Measurements from ENCODE around the gene CNOT4.

The CNOT4 gene, protein sequence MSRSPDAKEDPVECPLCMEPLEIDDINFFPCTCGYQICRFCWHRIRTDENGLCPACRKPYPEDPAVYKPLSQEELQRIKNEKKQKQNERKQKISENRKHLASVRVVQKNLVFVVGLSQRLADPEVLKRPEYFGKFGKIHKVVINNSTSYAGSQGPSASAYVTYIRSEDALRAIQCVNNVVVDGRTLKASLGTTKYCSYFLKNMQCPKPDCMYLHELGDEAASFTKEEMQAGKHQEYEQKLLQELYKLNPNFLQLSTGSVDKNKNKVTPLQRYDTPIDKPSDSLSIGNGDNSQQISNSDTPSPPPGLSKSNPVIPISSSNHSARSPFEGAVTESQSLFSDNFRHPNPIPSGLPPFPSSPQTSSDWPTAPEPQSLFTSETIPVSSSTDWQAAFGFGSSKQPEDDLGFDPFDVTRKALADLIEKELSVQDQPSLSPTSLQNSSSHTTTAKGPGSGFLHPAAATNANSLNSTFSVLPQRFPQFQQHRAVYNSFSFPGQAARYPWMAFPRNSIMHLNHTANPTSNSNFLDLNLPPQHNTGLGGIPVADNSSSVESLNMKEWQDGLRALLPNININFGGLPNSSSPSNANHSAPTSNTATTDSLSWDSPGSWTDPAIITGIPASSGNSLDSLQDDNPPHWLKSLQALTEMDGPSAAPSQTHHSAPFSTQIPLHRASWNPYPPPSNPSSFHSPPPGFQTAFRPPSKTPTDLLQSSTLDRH

DNA sequence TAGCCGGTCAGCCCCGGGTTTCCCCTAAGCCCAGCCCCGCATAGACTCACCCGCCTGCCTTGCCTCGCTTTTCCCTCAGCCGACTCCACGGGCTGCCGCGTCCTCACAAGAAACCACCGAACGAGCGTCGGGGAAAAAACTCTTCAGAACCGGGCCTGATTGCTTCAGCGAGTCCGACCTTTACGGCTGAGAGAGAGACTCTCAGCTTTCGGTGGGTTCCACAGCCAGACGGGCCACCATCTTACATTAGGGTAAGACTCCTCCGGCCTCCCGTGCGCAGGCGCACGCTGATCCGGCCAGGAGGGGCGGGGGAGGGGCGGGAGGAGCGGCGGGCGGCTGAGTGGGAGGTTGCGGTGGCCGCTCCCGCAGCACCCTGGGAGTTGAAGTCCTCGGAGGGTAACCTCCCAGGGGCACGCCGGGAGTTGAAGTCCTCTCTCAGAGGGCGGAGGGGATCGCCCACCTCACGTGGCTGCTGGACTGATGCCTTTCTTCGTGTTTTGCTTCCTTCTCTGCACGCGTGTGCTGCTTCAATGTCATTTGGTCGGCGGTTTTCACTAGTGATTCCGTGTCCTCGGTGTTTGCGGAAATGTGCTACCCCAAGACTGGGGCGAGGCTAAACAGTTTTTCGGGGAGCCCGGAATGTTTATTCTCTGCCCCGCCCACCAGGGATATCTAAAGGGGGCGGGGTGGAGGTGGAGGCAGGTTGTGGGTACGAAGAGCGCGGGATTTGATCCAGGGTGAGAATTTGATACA is at the start of gene CNOT4:
CNOT4 (minus strand) TSS at position 264 of the 753 bp plus-strand sequence. CDS start 71,771 bp downstream, outside the sequence.
- DNase-seq (ENCODE audit: low read depth, low spot score), result peak; percentile 99
- TF ChIP-seq, protein P1, sequence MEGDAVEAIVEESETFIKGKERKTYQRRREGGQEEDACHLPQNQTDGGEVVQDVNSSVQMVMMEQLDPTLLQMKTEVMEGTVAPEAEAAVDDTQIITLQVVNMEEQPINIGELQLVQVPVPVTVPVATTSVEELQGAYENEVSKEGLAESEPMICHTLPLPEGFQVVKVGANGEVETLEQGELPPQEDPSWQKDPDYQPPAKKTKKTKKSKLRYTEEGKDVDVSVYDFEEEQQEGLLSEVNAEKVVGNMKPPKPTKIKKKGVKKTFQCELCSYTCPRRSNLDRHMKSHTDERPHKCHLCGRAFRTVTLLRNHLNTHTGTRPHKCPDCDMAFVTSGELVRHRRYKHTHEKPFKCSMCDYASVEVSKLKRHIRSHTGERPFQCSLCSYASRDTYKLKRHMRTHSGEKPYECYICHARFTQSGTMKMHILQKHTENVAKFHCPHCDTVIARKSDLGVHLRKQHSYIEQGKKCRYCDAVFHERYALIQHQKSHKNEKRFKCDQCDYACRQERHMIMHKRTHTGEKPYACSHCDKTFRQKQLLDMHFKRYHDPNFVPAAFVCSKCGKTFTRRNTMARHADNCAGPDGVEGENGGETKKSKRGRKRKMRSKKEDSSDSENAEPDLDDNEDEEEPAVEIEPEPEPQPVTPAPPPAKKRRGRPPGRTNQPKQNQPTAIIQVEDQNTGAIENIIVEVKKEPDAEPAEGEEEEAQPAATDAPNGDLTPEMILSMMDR (IDR thresholded peaks at IDR 0.05; ENCODE audit: low read depth, low read length), result no peak
- in situ Hi-C loops (cut with HindIII; ENCODE audit: low sequenced_read_pairs), result no loop called here
- H3K4me3 ChIP-seq (ENCODE audit: low read depth, low read length), result peak within 1 kb of the TSS; percentile 89

- in situ Hi-C loops (cut with HindIII; ENCODE audit: low sequenced_read_pairs), result no loop called here
- DNase-seq (ENCODE audit: low read depth, low spot score), result peak; percentile 1
- H3K4me3 ChIP-seq (ENCODE audit: low read depth, low read length), result peak overlapping the region; percentile 94
- TF ChIP-seq, protein P1 (IDR thresholded peaks at IDR 0.05; ENCODE audit: low read depth, low read length), result no peak
Observed at GRCh38 chr7:135558881-135559280, 49.0 kb upstream of the CNOT4 start.

GRCh38 chr7:135558337-135558767 is 48.5 kb upstream of the CNOT4 start:
- TF ChIP-seq, protein P1 (IDR thresholded peaks at IDR 0.05; ENCODE audit: low read depth, low read length), result peak; percentile 62
- H3K4me3 ChIP-seq (ENCODE audit: low read depth, low read length), result peak overlapping the region; percentile 94
- peak; percentile 56 for DNase-seq (ENCODE audit: low read depth, low spot score)
- in situ Hi-C loops (cut with HindIII; ENCODE audit: low sequenced_read_pairs), result no loop called here

DNA sequence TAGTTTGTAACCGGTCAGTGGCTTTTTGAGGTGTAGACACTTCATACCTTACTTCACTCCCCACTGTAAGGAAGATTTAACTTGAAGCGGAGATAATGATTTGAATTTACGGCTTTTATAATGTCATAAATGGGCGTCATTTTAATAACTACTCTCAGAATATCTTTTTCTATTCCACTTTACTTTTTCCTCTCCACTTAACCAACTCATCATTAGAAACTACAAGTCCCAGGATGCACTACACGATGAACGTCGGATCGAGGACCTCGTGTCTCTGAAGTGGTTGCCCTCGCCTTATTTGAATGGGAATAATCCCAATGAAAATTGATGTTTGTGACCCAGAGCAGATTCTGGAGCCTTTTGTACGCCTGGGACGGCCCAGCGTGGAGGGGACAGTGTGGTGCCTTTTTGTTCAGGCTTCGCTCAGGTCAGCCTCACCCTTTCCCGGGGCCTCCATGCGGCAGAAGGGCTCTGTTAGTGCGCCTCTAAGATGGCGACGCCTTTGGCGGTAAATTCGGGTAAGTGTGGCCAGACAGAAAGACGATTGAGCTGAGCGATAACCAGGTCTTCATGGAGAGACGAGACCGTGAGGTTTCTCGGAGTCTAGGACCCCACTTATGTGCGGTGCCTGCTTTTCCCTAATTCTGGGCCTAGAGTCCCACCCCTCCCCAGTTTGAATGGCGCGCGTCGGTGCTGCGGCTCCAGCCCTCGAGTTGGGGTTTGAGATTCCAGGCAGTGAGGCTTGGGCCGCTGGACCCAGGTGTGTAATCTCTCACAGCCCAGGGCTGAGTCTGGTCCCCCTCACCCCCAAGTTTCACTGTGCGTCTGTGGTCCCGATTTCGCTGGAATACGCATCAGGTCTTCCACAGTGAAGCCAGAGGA is 47.8 kb upstream of the CNOT4 start, which contains the start of gene NUP205:
NUP205 (plus strand) TSS at position 463 of the 882 bp plus-strand sequence; CDS start at position 491, 28 bp downstream.
- H3K4me3 ChIP-seq (ENCODE audit: low read depth, low read length), result peak within 1 kb of the TSS; percentile 94
- peak; percentile 89 for DNase-seq (ENCODE audit: low read depth, low spot score)
- in situ Hi-C loops (cut with HindIII; ENCODE audit: low sequenced_read_pairs), result no loop called here
- TF ChIP-seq, protein P1 (IDR thresholded peaks at IDR 0.05; ENCODE audit: low read depth, low read length), result no peak

- in situ Hi-C loops (cut with HindIII; ENCODE audit: low sequenced_read_pairs), result no loop called here
- no peak for DNase-seq (ENCODE audit: low read depth, low spot score)
- H3K4me3 ChIP-seq (ENCODE audit: low read depth, low read length), result no peak overlapping the region
- TF ChIP-seq, protein P1 (IDR thresholded peaks at IDR 0.05; ENCODE audit: low read depth, low read length), result no peak
Observed at GRCh38 chr7:135553346-135553745, 43.4 kb upstream of the CNOT4 start.
